ENCODE measurements around the gene PPIE.
A peak's percentile ranks its signal among the peaks of the same experiment; 100 is the strongest.
"Not testable (repeated sequence)": the region's sequence is repeated elsewhere in the genome, so short reads cannot be mapped to it uniquely, and the experiment has no call there.

Gene PPIE

DNA sequence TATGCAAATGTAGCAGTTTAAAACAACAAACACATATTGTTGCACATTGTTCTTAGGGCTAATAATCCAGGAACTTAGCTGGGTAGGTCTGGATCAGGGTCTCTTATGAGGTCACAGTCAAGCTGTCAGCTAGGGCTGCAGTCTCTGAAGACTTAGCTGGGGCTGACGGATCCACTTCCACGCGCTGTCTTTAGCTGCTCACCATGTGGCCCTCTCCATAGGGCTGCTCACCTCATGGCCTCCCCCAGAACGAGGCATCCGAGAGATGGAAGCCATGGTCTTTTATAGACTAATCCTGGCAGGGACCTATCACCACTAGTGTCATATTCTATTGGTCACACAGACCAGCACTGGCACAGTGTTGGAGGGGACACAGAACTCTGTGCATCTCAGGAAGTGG lies 41.1 kb downstream of the PPIE start:
- DNase-seq: no peak

DNA sequence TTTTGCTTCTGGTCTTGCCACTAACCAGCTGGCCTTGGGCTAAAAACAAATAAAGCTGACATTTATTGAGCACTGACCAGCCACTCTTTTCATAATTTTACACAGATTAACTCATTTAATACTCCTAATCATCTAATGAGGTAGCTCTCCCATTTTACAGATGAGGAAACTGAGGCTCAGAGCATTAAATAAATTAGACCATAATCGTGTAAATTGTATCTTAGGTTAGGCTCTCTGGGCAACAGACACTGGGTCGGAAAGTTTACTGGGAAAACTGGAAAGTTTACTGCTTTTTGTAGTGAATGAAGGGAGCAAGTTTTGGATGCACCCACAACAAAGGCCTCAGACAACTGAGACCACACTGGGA lies 42.6 kb downstream of the PPIE start:
- DNase-seq: no peak

DNA sequence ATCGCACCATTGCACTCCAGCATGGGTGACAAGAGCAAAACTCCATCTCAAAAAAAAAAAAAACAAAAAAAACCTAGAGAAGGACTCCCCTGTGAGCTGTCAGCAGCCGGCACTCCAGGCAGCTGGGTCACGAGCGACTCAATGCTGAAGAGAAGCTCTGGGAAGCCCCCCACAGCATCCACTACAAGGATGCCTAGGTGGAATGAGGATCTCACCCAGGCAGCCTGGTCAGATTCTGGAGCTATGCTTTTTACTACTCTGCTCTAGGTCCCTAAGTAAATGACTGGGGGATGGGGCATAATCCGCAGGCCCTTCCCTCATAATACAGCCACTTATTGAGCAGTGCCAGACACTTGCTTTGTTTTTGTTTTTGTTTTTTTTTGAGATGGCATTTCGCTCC lies 43.4 kb downstream of the PPIE start:
- DNase-seq: no peak

GRCh38 chr1:39782685-39783084 lies 44.0 kb downstream of the PPIE start:
- not testable (repeated sequence) for DNase-seq

DNA sequence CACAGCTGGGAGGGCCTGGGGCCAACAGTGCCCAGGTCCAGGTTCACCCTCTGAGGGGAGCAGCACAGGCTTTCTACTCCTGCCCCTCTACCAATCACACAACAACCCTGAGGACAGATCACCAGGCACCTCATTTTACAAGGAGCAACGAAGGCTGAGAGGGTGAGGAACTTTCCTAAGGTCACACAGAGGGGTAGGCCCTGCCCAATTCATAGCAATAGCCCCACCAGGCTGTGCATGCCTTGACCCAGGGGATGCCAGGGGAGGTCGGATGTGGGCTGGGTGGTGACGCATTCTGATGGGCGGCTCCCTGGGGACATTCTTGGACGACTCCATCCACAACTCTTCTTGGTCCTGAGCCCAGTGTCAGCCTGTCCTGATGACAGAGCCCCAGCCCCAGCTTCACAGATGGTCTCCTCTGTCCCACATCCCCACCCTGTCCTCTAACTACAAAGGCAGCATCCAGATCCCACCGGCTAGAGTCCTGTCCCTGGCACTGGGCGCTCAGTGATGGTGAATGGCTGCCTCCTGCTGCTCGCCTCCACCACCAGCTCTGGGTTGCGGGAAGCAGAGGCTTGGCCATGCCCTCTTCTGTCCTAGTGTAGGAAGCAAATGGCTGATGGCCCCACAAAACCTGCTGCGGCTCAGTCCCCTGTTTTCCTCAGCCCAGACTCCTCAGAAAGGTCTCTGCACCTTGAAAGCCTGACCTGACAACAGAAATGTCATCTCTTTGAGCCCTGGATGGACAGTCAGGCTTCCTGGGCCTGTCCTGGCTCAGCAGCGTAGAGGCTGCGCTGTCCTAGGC lies 47.8 kb downstream of the PPIE start:
- DNase-seq: not testable (repeated sequence)

- DNase-seq: not testable (repeated sequence)
Measured at GRCh38 chr1:39787108-39787375, 48.4 kb downstream of the PPIE start.

DNA sequence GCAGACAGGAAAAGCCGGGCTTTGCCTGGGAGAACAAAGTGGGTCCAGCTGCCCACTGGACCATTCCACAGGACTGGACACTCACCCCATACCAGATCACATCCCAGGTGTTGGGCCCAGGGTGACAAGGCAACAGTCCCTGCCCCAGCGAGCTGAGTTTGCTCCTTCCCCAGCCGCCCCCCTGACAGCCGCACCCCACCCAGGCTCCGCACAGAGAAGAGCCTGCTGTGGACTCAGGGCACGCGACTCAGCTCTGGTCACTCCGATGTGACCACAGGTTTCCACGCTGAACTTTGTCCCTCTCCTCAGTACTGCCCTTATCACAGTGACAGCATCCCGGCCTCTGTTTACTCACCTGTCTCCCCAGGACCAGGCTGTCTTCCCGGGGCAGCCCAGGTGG lies 48.8 kb downstream of the PPIE start:
- DNase-seq: no peak

GRCh38 chr1:39787964-39788363 lies 49.3 kb downstream of the PPIE start:
- peak; percentile 26 for DNase-seq

DNA sequence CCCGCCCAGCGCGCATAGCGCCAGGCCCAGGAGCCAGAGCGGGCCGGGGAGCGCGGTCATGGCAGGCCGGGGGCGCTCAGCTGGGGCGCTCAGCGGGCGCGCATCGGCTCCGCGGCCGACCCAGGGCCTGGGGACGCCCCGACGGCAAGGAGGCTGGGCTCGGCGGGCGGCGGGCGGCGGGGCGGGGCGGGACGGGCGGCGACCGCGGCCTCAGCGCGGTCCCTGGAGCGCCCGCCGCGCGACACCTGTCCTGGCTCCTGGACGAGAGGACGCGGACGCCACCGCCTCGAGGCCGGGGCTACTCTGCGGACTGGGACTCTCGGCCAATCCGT lies 49.7 kb downstream of the PPIE start:
- no peak for DNase-seq

DNA sequence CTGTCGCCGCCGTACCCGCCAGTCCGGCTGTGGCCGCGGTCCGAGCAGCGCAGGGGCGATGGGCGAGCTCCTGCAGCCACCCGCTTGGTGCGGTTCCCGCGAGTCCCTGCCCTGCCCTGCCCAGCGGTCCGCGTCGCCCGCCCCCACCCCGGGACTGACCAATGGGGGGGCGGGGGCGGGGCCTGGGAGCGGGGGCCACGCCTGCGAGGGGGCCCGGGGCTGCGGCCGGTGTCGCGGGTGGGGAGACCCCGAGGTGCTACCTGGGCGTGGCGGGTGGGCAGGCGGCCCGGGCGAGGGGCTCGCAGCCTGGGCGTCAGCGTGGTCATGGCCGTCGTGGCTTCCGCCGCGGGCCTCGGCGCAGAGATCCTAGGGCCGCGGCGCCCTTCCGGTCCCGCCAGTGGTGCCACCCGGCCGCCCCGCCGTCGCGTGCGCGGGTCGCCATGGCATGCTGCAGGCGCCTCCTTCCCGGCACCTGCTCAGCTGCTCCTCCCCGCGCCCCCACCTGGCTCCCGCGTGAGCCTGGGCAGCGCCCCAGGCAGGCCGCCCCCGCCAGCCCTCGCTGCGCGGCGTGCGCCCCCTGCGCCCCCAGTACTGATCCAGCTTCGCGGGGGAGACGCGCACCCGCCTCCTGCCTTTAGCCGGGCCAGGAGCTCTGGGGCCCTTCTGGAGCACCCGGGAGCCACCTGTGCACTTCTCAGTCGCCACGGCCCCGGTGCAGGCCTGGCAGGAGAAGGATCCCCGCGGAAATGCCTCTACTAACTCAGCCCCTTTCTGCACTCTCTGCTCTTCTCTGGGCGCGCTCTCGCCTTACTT lies 50.3 kb downstream of the PPIE start, which contains the start of gene BMP8B:
TSS of gene BMP8B (minus strand) at position 108 of the 813 bp plus-strand sequence. CDS start 380 bp downstream, outside the sequence.
- peak; percentile 44 for DNase-seq

DNA sequence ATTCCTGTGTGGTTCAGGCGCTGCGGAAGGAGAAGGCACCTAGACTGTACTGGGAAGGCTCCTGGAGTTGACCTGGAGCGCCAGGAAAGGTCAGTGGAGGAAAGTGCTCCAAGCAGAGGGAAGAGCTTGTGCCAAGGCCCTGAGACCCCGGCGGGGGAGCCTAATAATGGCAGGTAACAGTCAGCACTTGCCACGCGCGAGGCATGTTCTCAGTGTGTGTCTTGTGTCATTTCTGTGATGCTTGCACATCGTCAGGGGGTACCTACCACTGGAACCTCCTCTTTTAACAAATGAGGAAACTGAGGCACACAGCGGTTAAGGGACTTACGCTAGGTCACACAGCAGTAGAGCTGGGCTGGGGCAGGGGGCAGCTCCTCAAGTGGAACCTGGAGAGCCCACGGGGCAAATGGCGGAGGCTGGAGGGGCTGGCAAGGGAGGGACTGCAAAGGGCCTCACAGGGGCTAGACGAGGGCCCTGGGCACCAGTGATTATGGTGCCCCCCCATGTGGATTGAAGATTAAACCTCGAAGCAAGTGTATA lies 51.0 kb downstream of the PPIE start:
- no peak for DNase-seq

GRCh38 chr1:39791838-39792237 lies 53.2 kb downstream of the PPIE start:
- no peak for DNase-seq

- no peak for DNase-seq
Measured at GRCh38 chr1:39795651-39796050, 57.0 kb downstream of the PPIE start.

GRCh38 chr1:39798859-39799769 lies 60.4 kb downstream of the PPIE start:
- peak; percentile 68 for DNase-seq

DNA sequence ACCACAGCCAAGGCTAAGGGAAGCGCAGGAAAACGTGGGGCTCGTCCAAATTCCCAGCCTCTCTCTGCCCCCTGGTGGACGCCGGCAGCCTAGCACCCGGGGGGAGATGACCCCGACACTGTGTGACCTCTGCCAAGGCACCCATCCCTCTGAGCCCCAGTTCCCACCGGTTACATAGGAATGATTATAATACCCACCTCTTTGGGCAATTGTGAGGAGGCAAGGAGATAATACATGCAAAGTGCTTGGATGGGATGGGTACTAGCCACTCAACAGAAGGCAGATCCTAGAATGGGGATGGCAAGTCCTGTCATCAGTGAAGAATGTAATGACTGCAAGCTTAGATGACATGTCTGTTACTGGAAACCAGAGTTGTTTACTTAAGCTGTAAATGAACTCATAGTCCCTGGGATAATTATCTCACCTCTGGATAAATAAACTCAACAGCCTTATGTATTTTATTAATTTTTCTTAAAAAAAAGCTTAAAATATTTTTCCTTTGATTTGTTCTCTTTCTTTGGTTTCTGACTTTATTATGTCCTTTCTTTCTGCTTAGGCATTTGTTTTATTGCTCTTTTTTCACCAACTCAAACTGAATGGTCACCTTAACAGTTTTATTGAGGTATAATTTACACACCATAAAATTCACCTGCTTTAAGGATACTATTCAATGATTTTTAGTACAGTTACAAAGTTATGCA lies 61.2 kb downstream of the PPIE start:
- peak; percentile 79 for DNase-seq

DNA sequence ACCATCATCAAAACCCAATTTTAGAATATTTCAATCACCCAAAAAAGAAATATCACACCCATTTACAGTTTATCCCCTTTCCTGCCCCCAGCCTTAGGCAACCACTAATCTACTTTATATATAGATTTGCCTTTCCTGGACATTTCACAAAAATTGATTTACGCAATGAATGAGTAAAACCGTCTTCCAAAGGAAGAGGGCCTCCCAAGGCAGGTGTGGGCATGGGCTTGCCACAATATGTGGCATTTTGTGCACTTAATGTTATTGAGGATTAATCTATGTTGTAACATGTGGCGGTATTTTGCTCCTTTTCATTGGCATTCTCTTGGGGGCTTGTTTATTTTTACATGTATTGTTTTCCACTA lies 61.8 kb downstream of the PPIE start:
- no peak for DNase-seq

DNA sequence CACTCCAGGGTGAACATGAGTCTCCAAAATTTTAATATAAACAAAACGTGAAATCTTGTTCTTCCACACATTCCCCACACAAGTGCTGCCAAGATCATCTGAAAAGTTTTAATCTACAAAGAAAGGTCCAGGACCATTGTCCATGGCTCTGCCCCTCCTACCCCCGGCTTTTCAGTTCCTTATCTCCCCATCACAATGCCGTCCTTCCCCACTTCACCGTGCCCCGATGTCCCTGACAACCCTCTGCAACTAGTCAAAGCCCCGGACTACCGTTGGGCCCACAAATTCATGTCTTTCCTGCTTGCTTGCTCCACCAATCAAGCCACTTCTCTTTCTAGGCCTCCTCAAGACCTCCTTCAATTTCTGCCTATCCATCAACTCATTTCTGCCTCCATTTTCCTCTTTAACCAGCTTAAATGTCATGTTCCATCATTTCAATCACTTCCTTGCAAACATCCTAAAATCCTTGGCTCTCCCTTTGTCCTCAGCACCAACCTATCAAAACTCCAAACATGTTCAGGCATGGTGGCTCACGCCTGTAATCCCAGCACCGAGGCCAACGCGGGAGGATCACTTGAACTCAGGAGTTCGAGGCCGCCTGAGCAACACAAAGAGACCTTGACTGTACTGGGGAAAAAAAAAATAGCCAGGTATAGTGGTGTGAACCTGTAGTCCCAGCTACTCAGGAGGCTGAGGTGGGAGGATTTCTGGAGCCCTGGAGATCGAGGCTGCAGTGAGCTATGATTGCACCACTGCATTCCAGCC lies 64.0 kb downstream of the PPIE start:
- DNase-seq: no peak

DNA sequence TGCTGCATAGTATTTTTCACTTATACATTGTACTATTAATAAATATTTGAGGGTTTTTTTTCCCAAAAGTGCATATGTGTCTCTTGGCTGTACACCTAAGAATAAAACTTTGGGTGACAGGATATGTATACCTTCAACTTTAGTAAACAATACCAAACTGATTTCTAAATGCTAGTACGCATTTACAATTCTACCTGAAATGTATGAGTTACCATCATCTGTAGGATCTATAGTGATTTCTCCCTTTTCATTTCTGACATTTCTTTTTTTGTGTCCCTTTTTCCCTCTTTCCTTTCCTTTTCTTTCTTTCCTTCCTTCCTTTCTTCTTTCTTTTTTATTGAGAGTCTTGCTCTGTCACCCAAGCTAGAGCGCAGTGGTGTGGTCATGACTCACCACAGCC lies 66.7 kb downstream of the PPIE start:
- DNase-seq: no peak

GRCh38 chr1:39808784-39809517 lies 70.3 kb downstream of the PPIE start:
- no peak for DNase-seq

DNA sequence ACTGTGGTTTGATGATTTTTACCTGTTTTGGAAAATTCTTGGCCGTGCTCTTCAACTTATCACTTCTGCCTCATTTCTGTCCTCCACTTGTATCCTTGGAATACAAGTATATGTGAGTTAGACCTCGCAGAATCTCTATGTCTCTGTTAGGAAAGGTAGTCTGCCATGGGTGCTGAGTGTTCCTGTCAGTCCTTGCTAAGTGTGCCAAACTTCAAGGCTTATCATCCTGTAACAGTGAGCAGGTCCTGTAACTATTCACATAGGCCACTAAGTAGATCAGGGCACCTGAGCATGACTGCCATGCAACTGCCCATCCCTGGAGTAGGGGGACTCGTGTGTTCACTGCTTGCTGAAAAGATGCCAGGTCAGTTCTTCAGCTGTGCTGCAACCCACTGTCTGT lies 74.2 kb downstream of the PPIE start:
- no peak for DNase-seq

All from retina (tissue), 1 donor.